ENCODE results near the gene SEPTIN2. TPM values are rescaled to one million over a fixed set of nuclear protein-coding genes. Genes with fewer than 3 reads are reported as not detected.

The SEPTIN2 gene
- total RNA-seq, 3 donors from 2014 or later (not counting 1 experiment from before 2014, with no cell fraction given) = 275 to 315 (median 275) TPM

DNA sequence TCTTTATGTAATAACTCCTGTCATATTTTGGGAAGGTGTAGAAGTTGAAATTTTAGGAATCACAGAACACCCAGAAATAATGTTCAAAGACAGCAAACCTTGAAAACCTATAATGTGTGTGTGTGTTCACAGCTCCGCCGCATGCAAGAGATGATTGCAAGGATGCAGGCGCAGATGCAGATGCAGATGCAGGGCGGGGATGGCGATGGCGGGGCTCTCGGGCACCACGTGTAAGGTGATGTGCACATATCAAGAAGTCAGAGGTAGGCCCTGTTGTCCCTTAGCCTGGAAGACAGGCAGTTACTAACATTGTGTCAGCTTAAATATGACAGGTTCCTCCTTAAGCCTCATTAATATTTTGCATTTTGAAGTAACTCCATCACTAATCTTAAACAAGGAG is 34.2 kb downstream of the SEPTIN2 start:
- no peak for ATAC-seq
- Histone ChIP-seq H3K36me3 (ENCODE audit: control insufficient read depth, insufficient read depth, low read length) (peaks cover 77% of the 10 kb centered on the region), H3K4me3 (ENCODE audit: low read length) (no peak overlapping the region), H3K27me3 (ENCODE audit: control insufficient read depth, insufficient read depth, low read length) (no peaks in the 10 kb centered on the region), H3K4me1 (ENCODE audit: control insufficient read depth, insufficient read depth, low read length) (no peaks in the 10 kb centered on the region), H3K27ac (ENCODE audit: low read length) (no peak overlapping the region), H3K9me3 (ENCODE audit: control insufficient read depth, insufficient read depth, low read length) (no peaks in the 10 kb centered on the region)
- peaks cover 0 to 4% of the 10 kb centered on the region in 2 donors for H3K4me1 Mint-ChIP-seq
- H3K9me3 Mint-ChIP-seq = no peaks in the 10 kb centered on the region
- H3K27me3 Mint-ChIP-seq (ENCODE audit: low read depth in 2 of 2) = no peaks in the 10 kb centered on the region
- no peak for DNase-seq
- no peak overlapping the region for H3K4me3 Mint-ChIP-seq
- no peak overlapping the region for H3K27ac Mint-ChIP-seq
- TF ChIP-seq, protein P1, sequence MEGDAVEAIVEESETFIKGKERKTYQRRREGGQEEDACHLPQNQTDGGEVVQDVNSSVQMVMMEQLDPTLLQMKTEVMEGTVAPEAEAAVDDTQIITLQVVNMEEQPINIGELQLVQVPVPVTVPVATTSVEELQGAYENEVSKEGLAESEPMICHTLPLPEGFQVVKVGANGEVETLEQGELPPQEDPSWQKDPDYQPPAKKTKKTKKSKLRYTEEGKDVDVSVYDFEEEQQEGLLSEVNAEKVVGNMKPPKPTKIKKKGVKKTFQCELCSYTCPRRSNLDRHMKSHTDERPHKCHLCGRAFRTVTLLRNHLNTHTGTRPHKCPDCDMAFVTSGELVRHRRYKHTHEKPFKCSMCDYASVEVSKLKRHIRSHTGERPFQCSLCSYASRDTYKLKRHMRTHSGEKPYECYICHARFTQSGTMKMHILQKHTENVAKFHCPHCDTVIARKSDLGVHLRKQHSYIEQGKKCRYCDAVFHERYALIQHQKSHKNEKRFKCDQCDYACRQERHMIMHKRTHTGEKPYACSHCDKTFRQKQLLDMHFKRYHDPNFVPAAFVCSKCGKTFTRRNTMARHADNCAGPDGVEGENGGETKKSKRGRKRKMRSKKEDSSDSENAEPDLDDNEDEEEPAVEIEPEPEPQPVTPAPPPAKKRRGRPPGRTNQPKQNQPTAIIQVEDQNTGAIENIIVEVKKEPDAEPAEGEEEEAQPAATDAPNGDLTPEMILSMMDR (IDR thresholded peaks at IDR 0.05) = no peak
- 95% methylated on average over 8 of the region's 8 CpGs for WGBS (ENCODE audit: insufficient coverage)
- intact Hi-C loops (cut with micrococcal nuclease) = loop anchor here (10.0 kb wide), 1 partner anchor 535 kb away; no protein-coding TSS in a partner anchor
- H3K36me3 Mint-ChIP-seq = peaks cover 19% of the 10 kb centered on the region

DNA sequence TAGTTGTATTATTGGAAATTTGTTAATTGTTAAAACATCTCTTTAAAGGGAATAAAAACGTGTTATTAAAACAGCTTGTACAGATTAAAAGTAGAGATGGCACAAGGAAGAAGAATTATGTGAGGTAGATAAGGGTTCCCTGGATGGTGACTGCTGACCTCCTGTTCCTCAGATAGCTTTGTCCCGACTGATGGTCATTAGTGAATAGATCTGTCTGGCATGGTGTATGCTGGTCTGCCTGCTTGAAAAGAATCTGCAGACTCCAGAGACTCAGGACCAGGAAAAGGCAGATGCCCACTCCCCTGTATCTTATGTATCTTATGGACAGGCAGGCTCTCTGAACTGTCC is 34.8 kb downstream of the SEPTIN2 start:
- Mint-ChIP-seq H3K9me3 (no peaks in the 10 kb centered on the region), H3K27ac (peak overlapping the region in 1 of 2 donors; percentile 23), H3K27me3 (ENCODE audit: low read depth in 2 of 2) (no peaks in the 10 kb centered on the region), H3K4me1 (peaks cover 0 to 4% of the 10 kb centered on the region in 2 donors), H3K36me3 (peaks cover 19% of the 10 kb centered on the region), H3K4me3 (no peak overlapping the region)
- Histone ChIP-seq H3K27ac (ENCODE audit: low read length) (no peak overlapping the region), H3K4me1 (ENCODE audit: control insufficient read depth, insufficient read depth, low read length) (peaks cover 4% of the 10 kb centered on the region), H3K4me3 (ENCODE audit: low read length) (no peak overlapping the region), H3K36me3 (ENCODE audit: control insufficient read depth, insufficient read depth, low read length) (peaks cover 72% of the 10 kb centered on the region), H3K27me3 (ENCODE audit: control insufficient read depth, insufficient read depth, low read length) (no peaks in the 10 kb centered on the region), H3K9me3 (ENCODE audit: control insufficient read depth, insufficient read depth, low read length) (no peaks in the 10 kb centered on the region)
- TF ChIP-seq, protein P1 (IDR thresholded peaks at IDR 0.05) = no peak
- no peak for ATAC-seq
- WGBS (ENCODE audit: insufficient coverage) = 91% methylated on average over 2 of the region's 2 CpGs
- DNase-seq = no peak
- intact Hi-C loops (cut with micrococcal nuclease) = loop anchor here (10.0 kb wide), 1 partner anchor 534 kb away; no protein-coding TSS in a partner anchor

DNA sequence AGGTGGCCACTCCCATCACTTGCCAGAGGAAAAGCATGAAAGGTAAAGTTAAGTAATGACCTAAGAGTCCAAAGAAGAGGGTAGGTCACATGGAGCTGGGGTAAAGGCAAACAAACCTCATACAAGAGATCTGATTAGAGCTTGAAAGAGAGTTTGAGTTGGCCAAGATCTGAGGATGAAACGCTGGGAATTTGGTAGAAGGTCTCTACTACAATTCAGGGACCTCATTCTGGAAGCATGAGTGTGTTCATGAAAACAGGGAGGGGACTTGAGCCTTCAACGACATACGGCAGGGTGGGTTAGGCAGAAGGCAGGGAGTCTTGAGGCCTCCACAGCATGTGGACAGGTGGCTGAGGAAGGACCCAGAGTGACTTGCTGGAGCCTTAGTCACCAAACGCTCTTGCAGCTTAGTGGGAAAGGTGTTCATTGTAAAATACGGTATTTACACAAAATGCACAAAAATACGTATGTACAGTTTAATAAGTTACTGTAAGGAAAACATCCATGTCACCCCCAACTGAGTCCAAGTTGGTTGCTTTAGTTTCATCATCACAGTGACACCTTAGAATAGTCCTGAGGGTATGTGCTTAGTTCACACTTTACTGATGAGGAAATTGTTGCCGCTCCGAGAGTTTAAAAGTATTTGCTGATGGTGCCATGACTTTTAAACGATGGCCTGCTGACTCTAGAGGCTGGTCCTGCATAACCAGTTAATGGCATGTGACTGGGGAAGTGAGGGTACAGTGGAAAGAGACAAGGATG is 35.3 kb downstream of the SEPTIN2 start:
- H3K36me3 Mint-ChIP-seq = peaks cover 19% of the 10 kb centered on the region
- H3K36me3 ChIP-seq (ENCODE audit: control insufficient read depth, insufficient read depth, low read length) = peaks cover 67% of the 10 kb centered on the region
- H3K4me1 Mint-ChIP-seq = peaks cover 0 to 4% of the 10 kb centered on the region in 2 donors
- intact Hi-C loops (cut with micrococcal nuclease) = loop anchor here (10.0 kb wide), 1 partner anchor 534 kb away; no protein-coding TSS in a partner anchor
- no peak overlapping the region for H3K4me3 ChIP-seq (ENCODE audit: low read length)
- no peak for DNase-seq
- 98% methylated on average over 7 of the region's 9 CpGs for WGBS (ENCODE audit: insufficient coverage)
- H3K9me3 ChIP-seq (ENCODE audit: control insufficient read depth, insufficient read depth, low read length) = no peaks in the 10 kb centered on the region
- peak overlapping the region in 1 of 2 donors; percentile 23 for H3K27ac Mint-ChIP-seq
- ATAC-seq = no peak
- H3K9me3 Mint-ChIP-seq = no peaks in the 10 kb centered on the region
- H3K27me3 ChIP-seq (ENCODE audit: control insufficient read depth, insufficient read depth, low read length) = no peaks in the 10 kb centered on the region
- H3K4me1 ChIP-seq (ENCODE audit: control insufficient read depth, insufficient read depth, low read length) = peaks cover 4% of the 10 kb centered on the region
- TF ChIP-seq, protein P1 (IDR thresholded peaks at IDR 0.05) = no peak
- no peak overlapping the region for H3K27ac ChIP-seq (ENCODE audit: low read length)
- H3K27me3 Mint-ChIP-seq (ENCODE audit: low read depth in 2 of 2) = no peaks in the 10 kb centered on the region
- H3K4me3 Mint-ChIP-seq = no peak overlapping the region
